ENCODE measurements around the gene RSRC1.

DNA sequence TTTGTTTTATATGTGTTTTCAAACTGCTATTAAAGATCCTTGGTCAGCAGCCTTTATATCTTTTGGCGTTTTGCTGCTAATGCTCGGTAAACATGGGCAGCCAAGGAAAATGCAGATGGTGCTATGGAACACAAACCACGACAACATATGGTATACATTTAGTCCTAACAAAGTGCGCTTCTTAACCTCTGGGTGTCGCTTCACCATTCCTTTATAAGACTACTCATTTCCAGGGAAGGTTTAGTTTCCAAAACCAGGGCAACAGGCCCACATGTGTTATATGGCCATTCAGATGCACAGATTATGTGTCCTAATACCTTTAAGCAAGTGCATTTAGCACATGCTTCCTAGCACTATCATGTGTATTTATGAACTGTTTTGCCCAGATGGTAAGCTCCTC, 18.4 kb upstream of the RSRC1 start:
- TF ChIP-seq, protein P1, sequence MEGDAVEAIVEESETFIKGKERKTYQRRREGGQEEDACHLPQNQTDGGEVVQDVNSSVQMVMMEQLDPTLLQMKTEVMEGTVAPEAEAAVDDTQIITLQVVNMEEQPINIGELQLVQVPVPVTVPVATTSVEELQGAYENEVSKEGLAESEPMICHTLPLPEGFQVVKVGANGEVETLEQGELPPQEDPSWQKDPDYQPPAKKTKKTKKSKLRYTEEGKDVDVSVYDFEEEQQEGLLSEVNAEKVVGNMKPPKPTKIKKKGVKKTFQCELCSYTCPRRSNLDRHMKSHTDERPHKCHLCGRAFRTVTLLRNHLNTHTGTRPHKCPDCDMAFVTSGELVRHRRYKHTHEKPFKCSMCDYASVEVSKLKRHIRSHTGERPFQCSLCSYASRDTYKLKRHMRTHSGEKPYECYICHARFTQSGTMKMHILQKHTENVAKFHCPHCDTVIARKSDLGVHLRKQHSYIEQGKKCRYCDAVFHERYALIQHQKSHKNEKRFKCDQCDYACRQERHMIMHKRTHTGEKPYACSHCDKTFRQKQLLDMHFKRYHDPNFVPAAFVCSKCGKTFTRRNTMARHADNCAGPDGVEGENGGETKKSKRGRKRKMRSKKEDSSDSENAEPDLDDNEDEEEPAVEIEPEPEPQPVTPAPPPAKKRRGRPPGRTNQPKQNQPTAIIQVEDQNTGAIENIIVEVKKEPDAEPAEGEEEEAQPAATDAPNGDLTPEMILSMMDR (IDR thresholded peaks at IDR 0.05; ENCODE audit: insufficient read depth, low read length, poor library complexity, severe bottlenecking) = no peak
- no peak for TF ChIP-seq EZH2phosphoT487 (conservative IDR thresholded peaks at IDR 0.05; ENCODE audit: low read length)

Measured in SU-DHL-6 (cell line).